ENCODE results near the gene NFS1.

- TF ChIP-seq CTCF (IDR thresholded peaks at IDR 0.05; ENCODE audit: insufficient read depth, low read length, poor library complexity, severe bottlenecking) (no peak), EZH2phosphoT487 (conservative IDR thresholded peaks at IDR 0.05; ENCODE audit: low read length) (no peak)
Measured at GRCh38 chr20:35695245-35695749, 3.9 kb downstream of the NFS1 start.
